Fibroblast of pulmonary artery (primary cell): ENCODE data around the gene TOM1L2.

Source experiments
- DNase-seq: peaks from one replicate; pipeline ENCODE4 v3.0.0-alpha.2; 2010; ENCODE audit warnings: low read depth
- H3K4me3 ChIP-seq: replicated peaks from 2 replicates; pipeline ENCODE4 v1.5.1; 2011; ENCODE audit warnings: low read depth, mild to moderate bottlenecking, control low read depth, low read length, moderate library complexity
- TF ChIP-seq, protein P1 (sequence below): IDR thresholded peaks from 2 replicates; pipeline ENCODE4 v1.5.1; 2011; ENCODE audit warnings: mild to moderate bottlenecking, control low read depth, low read length, inconsistent platforms; ENCODE audit errors: missing control alignments

TOM1L2 gene

DNA sequence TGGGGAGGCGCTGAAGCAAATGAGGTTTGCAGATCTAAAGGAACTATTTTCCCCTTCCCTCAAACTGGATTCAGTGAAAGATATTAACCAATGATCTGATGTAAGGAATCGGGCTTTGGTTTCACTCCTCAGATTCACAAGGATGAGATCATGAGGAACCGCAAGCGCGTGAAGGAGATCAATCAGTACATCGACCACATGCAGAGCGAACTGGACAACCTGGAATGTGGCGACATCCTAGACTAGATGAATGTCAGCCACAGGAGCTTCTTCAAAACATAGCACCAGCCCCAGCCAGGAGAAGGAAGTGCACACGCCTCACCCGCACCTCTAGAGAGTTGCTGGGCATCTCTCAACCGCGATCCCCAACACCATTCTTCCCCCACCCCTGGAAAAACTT lies 44.2 kb upstream of the TOM1L2 start:
- no peak for DNase-seq
- TF ChIP-seq, protein P1, sequence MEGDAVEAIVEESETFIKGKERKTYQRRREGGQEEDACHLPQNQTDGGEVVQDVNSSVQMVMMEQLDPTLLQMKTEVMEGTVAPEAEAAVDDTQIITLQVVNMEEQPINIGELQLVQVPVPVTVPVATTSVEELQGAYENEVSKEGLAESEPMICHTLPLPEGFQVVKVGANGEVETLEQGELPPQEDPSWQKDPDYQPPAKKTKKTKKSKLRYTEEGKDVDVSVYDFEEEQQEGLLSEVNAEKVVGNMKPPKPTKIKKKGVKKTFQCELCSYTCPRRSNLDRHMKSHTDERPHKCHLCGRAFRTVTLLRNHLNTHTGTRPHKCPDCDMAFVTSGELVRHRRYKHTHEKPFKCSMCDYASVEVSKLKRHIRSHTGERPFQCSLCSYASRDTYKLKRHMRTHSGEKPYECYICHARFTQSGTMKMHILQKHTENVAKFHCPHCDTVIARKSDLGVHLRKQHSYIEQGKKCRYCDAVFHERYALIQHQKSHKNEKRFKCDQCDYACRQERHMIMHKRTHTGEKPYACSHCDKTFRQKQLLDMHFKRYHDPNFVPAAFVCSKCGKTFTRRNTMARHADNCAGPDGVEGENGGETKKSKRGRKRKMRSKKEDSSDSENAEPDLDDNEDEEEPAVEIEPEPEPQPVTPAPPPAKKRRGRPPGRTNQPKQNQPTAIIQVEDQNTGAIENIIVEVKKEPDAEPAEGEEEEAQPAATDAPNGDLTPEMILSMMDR, result no peak
- no peak overlapping the region for H3K4me3 ChIP-seq

DNA sequence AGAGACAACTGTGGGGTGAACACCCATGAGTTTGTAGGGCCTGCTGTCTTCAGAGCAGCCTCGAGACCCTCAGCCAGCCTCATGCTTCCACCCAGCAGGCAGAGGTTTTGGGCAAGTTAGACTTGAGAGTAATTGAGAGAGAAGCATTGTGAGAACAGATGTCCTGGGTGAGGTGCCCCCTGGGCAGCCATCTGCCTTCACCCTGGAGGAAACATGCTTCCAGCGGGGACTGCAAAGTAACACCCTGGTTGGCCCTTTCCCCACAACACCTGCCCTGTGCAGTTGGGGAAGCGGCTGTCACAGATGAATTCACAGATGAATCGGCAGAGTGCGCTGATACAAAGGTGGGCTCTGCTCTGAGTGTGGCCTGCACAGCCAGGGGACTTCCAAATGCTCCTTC lies 43.4 kb upstream of the TOM1L2 start:
- TF ChIP-seq, protein P1, result no peak
- DNase-seq, result no peak
- no peak overlapping the region for H3K4me3 ChIP-seq

DNA sequence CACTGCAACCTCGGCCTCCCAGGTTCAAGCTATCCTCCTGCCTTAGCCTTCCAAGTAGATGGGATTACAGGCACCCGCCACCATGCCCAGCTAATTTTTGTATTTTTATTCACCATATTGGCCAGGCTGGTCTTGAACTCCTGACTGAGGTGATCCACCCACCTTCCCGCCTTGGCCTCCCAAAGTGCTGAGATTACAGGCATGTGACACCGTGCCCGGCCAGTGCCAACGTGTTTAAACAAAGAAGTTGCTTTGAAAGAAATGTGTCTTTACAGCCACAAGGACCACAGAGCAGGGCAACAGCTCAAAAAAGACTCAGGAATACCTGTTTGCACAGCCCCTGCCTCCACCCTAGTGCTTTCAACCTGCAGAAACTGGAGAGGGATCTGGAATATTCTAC lies 41.8 kb upstream of the TOM1L2 start:
- TF ChIP-seq, protein P1, result no peak
- H3K4me3 ChIP-seq, result no peak overlapping the region
- DNase-seq, result no peak

DNA sequence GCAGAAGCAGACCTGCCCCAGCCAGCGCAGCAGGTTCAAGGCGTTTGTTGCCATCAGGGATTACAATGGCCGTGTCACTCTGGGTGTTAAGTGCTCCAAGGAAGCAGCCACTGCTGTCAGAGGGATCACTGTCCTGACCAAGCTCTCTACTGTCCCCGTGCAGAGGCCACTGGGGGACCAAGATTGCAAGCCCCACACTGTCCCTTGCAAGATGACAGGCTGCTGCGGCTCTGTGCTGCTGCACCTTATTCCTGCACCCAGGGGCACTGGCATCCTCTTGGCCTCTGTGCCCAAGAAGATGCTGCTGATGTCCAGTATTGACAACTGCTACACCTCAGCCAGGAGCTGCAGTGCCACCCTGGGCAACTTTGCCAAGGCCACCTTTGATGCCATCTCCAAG lies 39.1 kb upstream of the TOM1L2 start:
- TF ChIP-seq, protein P1, result no peak
- DNase-seq, result no peak
- no peak overlapping the region for H3K4me3 ChIP-seq

DNA sequence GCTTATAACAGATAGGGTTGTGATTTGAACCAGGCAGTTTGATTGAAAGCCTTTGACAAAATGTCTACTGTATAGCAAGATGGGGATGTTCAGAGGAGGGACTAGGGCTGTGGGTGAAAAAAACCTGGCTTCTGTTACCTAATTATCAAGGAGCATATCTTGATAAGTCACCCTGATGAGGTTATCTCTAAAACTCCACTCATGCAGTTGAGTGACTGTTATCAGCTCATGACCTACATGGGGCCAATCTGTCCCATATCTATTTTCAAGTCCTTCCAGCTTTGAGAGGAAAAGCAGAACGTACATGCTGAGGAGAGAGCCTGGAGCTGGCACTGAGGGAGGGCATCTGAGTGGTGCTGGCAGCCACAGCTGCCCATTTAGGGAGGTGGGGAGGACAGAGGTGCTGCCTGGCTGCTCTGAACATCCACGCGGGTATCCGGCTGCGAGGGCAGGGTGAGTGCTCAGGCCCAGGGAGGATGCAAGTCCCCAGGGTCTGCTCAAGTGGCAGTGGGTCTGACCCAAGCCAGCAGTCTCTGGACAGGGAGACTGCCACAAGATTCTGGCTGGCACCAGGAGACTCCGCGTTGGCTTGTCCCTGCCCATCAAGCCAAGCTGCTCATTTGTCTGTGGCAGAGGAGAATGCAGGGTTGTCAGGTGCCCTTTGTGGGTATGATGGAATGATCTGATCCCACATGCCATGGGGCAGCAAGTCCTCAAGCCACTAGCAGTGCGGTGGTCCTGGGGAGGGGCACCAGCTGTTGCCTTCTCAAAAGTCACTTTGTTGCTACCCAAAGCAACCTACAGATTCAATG lies 37.6 kb upstream of the TOM1L2 start:
- TF ChIP-seq, protein P1, result no peak
- H3K4me3 ChIP-seq, result no peak overlapping the region
- no peak for DNase-seq

DNA sequence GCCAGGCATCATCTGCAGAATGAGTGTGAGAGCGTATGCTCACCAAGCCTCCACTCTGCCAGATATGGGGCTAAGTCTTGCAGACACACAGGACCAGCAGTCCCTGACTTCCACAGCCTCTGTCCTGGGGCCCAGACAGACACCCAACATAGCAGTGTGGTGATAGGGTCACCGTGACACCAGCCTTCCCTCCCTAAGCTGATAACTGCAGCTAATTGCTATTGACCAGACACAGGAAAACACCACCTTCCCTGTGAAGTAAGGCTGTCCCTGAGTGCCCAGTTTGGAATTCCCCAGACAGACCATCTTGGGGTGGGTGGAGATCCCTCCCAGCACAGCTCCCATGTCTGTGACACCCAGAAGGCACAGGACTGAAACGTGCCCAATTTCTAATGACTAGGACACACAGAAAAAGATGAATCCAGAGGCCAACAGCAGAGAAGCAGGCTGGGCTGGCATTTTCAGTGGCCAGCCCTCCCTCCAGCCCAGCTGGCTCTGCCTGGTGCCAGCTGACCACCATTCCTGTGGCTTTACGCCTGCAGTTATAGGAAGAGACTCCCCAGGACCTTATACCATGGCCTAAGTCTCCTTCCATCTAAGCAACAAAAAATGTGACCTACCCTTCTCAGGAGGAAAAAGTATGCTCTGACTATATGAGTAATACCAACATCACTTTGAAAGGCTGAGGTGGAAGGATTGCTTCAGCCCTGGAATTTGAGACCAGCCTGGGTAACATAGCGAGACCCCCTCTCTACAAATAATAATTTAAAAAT lies 36.5 kb upstream of the TOM1L2 start:
- no peak overlapping the region for H3K4me3 ChIP-seq
- DNase-seq, result no peak
- TF ChIP-seq, protein P1, result no peak
